Left cardiac atrium (tissue), 4 donors: ENCODE measurements around the gene ENPP6. TPM values are rescaled to one million over a fixed set of nuclear protein-coding genes. Genes with fewer than 3 reads are reported as not detected.
"Not testable (repeated sequence)": the region's sequence is repeated elsewhere in the genome, so short reads cannot be mapped to it uniquely, and the experiment has no call there.

Experiments used
- ATAC-seq, 2 donors: fragments of 200-7000 bp; cut with Tn5 transposase; one replicate each; pipeline ENCODE4 v1.9.1; 2020; ENCODE audit warnings: mild to moderate bottlenecking in 2 of 2, moderate library complexity in 2 of 2
- DNase-seq: peaks from one replicate; pipeline ENCODE4 v3.0.0-alpha.2; 2020
- intact Hi-C, 2 donors: fragments of 100-400 bp; cut with DNase I; formaldehyde crosslinking; loops; one replicate each; pipeline versions ENCODE4 v1.14.1 to v1.15.1; 2022 to 2023
- total RNA-seq, 2 donors: library from RNA; stranded (reverse); fragmentation: NEBNext Ultra II Directional; extraction: Animal tissue kit (Norgen Biotek cat#: 25700); gene quantifications; one replicate each; pipeline ENCODE4 v1.2.1, GENCODE V29; 2021
- donor health status: DM: no; HTN: yes; CAD: no.
- donor health status: DM: no; HTN: yes; CAD: no; lungs with severe emphysema.
- donor health status: DM: yes; HTN: yes; CAD: no.
- donor health status: Dilated cardiomyopathy.

The ENPP6 gene
- total RNA-seq, 2 donors from 2014 or later, result 0.06 to 0.10 TPM

GRCh38 chr4:184162596-184162995 is 55.1 kb downstream of the ENPP6 start:
- intact Hi-C loops, result loop anchor here in 1 of 2 donors (10.0 kb wide), 1 partner anchor 438 kb away; no protein-coding TSS in a partner anchor
- DNase-seq (no peak), ATAC-seq (no peak)

GRCh38 chr4:184157322-184157721 is 60.4 kb downstream of the ENPP6 start:
- intact Hi-C loops, result loop anchor here in 1 of 2 donors (5.0 kb wide), 1 partner anchor 55 kb away; no protein-coding TSS in a partner anchor
- ATAC-seq (no peak), DNase-seq (no peak)

- ATAC-seq (peak; percentile 59 to 61), DNase-seq (no peak)
- intact Hi-C loops, result loop anchor here in 1 of 2 donors (5.0 kb wide), 1 partner anchor 54 kb away; no protein-coding TSS in a partner anchor
Observed at GRCh38 chr4:184156163-184156920, 61.3 kb downstream of the ENPP6 start.

- intact Hi-C loops, result no loop called here
- DNase-seq (no peak), ATAC-seq (no peak)
Observed at GRCh38 chr4:184154199-184154598, 63.5 kb downstream of the ENPP6 start.

- DNase-seq, result no peak
- ATAC-seq, result no peak
- intact Hi-C loops, result no loop called here
Observed at GRCh38 chr4:184153781-184154180, 63.9 kb downstream of the ENPP6 start.

- intact Hi-C loops, result no loop called here
- ATAC-seq, result no peak
- no peak for DNase-seq
Observed at GRCh38 chr4:184151988-184152485, 65.6 kb downstream of the ENPP6 start.

GRCh38 chr4:184150102-184150839 is 67.4 kb downstream of the ENPP6 start:
- no peak for DNase-seq
- intact Hi-C loops, result no loop called here
- ATAC-seq, result no peak

- DNase-seq, result no peak
- intact Hi-C loops, result no loop called here
- ATAC-seq, result peak in 1 of 2 donors; percentile 44
Observed at GRCh38 chr4:184148738-184149637, 68.7 kb downstream of the ENPP6 start.

GRCh38 chr4:184147858-184148737 is 69.6 kb downstream of the ENPP6 start:
- ATAC-seq, result no peak
- intact Hi-C loops, result no loop called here
- no peak for DNase-seq

GRCh38 chr4:184146951-184147350 is 70.7 kb downstream of the ENPP6 start:
- ATAC-seq, result no peak
- intact Hi-C loops, result no loop called here
- DNase-seq, result no peak

GRCh38 chr4:184145596-184145995 is 72.1 kb downstream of the ENPP6 start:
- DNase-seq (no peak), ATAC-seq (no peak)
- intact Hi-C loops, result no loop called here

GRCh38 chr4:184143770-184144564 is 73.7 kb downstream of the ENPP6 start:
- ATAC-seq (peak in 1 of 2 donors; percentile 53), DNase-seq (no peak)
- intact Hi-C loops, result no loop called here

GRCh38 chr4:184142121-184143000 is 75.3 kb downstream of the ENPP6 start:
- DNase-seq, result no peak
- intact Hi-C loops, result no loop called here
- ATAC-seq, result no peak

- intact Hi-C loops, ATAC-seq, DNase-seq: not testable (repeated sequence)
Observed at GRCh38 chr4:184140901-184141300, 76.8 kb downstream of the ENPP6 start.

GRCh38 chr4:184136525-184136924 is 81.1 kb downstream of the ENPP6 start:
- no peak for DNase-seq
- ATAC-seq, result no peak
- intact Hi-C loops, result no loop called here

- intact Hi-C loops, result no loop called here
- ATAC-seq (no peak), DNase-seq (no peak)
Observed at GRCh38 chr4:184126800-184127199, 90.9 kb downstream of the ENPP6 start.
